GM21825 (cell line): ENCODE measurements around the gene FKBP8.
"Not testable (repeated sequence)": the region's sequence is repeated elsewhere in the genome, so short reads cannot be mapped to it uniquely, and the experiment has no call there.

ENCODE experiments used
- ATAC-seq: cut with Tn5 transposase; IDR thresholded peaks from one replicate; pipeline ENCODE4 v1.9.1; 2021; ENCODE audit warnings: mild to moderate bottlenecking, moderate library complexity; ENCODE audit not compliant: unreplicated experiment

Gene FKBP8

GRCh38 chr19:18542941-18543813 is at the start of gene FKBP8:
FKBP8 (minus strand) TSS chr19:18543573; CDS start chr19:18541970, 1,603 bp downstream.
- peak; percentile 90 for ATAC-seq

GRCh38 chr19:18592732-18593131 is 49.4 kb upstream of the FKBP8 start:
- ATAC-seq: not testable (repeated sequence)

GRCh38 chr19:18591735-18592385 is 48.5 kb upstream of the FKBP8 start:
- ATAC-seq: no peak

GRCh38 chr19:18590273-18591272 is 47.2 kb upstream of the FKBP8 start:
- no peak for ATAC-seq

GRCh38 chr19:18589380-18590272 is 46.3 kb upstream of the FKBP8 start:
- ATAC-seq: peak; percentile 28

- ATAC-seq: peak; percentile 67
These were observed 45.4 kb upstream of the FKBP8 start, which contains the start of gene REX1BD for GRCh38 chr19:18588611-18589379. REX1BD (plus strand) TSS chr19:18588798; CDS start chr19:18588802, 4 bp downstream.

- ATAC-seq: no peak
These were observed 44.7 kb upstream of the FKBP8 start for GRCh38 chr19:18587962-18588610.

- no peak for ATAC-seq
These were observed 44.2 kb upstream of the FKBP8 start for GRCh38 chr19:18587561-18587960.

GRCh38 chr19:18586306-18586705 is 42.9 kb upstream of the FKBP8 start:
- ATAC-seq: no peak

- no peak for ATAC-seq
These were observed 36.9 kb upstream of the FKBP8 start for GRCh38 chr19:18580311-18580710.

GRCh38 chr19:18577365-18577914 is 34.1 kb upstream of the FKBP8 start:
- ATAC-seq: no peak

- ATAC-seq: no peak
These were observed 33.0 kb upstream of the FKBP8 start for GRCh38 chr19:18576383-18576782.

- ATAC-seq: no peak
These were observed 31.4 kb upstream of the FKBP8 start for GRCh38 chr19:18574691-18575291.

- peak; percentile 85 for ATAC-seq
These were observed 28.4 kb upstream of the FKBP8 start, which contains the start of gene UBA52 for GRCh38 chr19:18571564-18572344. UBA52 (plus strand) TSS chr19:18571857; CDS start chr19:18573301, 1,444 bp downstream.

GRCh38 chr19:18568367-18568766 is 25.0 kb upstream of the FKBP8 start:
- ATAC-seq: no peak

GRCh38 chr19:18566953-18567352 is 23.6 kb upstream of the FKBP8 start:
- no peak for ATAC-seq

GRCh38 chr19:18562086-18562485 is 18.7 kb upstream of the FKBP8 start:
- no peak for ATAC-seq
